ENCODE measurements around the gene NOL11.
A peak's percentile ranks its signal among the peaks of the same experiment; 100 is the strongest.
"Not testable (repeated sequence)": the region's sequence is repeated elsewhere in the genome, so short reads cannot be mapped to it uniquely, and the experiment has no call there.

NOL11 gene

GRCh38 chr17:67756766-67757165 is 39.0 kb downstream of the NOL11 start:
- DNase-seq: not testable (repeated sequence)

- DNase-seq: no peak
Observed at GRCh38 chr17:67759355-67760171, 41.8 kb downstream of the NOL11 start.

- no peak for DNase-seq
Observed at GRCh38 chr17:67765623-67766022, 47.9 kb downstream of the NOL11 start.

DNA sequence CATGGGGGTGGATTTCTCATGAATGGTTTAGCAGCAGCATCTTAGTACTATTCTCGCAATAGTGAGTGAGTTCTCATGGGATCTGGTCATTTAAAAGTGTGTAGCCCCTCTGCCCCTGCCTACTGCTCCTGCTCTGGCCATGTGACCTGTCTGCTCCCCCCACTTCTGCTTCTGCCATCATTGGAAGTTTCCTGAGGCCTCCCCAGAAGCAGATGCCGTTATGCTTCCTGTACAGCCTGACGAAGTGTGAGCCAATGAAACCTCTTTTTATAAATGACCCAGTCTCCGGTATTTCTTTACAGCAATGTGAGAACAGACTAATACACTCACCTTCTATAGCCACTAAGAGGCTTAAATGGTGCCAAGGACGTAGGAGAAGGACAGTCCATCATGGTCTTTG is 51.5 kb downstream of the NOL11 start:
- no peak for DNase-seq

- DNase-seq: no peak
Observed at GRCh38 chr17:67770539-67770938, 52.8 kb downstream of the NOL11 start.

- DNase-seq: no peak
Observed at GRCh38 chr17:67772679-67773078, 54.9 kb downstream of the NOL11 start.

DNA sequence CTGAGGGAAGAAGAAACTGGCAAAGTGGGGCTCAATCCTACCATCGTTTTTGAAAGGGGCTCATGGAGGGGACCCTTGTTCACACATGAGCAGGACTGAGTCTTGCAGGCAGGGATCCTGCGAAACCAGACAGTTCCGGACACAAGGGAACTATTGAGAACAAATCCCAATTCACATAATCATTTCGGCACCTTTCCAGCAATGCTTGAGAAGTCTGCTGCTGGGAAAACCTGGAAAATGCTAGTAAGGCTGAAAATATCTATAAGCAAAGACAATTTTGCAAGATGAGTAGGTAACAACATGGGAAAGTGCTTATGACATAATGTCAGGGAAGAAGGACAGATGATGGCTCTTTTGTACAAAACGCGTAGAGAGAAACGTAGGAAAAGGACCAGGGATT is 55.5 kb downstream of the NOL11 start:
- DNase-seq: no peak

- DNase-seq: peak; percentile 38
Observed at GRCh38 chr17:67779098-67779672, 61.4 kb downstream of the NOL11 start.

DNA sequence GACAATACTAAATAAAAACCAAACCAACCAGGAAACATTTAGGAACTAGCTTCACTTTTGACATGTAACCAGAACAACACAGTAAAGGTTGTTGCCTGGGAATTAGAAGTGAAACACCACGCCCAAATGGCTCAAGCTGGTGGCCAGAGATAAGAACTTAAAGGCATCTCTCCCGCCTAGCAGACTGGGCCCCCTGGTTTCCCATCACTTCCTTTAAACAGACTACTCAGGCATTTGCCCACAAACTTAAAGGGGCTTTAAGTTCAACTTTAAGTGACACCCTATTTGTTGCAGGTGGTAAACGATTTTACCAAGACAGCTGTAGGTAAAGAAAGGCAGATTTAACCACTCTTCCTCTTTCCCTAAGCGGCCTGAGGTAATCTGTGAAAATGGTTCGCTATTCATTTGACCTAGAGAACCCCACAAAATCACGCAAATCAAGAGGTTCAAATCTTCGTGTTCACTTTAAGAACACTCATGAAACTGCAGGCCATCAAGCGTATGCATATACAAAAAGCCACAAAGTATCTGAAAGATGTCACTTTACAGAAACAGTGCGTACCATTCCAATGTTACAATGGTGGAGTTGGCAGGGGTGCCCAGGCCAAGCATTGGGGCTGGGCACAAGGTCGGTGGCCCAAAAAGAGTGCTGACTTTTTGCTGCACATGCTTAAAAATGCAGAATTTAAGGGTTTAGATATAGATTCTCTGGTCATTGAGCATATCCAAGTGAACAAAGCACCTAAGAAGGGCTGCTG is 66.8 kb downstream of the NOL11 start:
- no peak for DNase-seq

- DNase-seq: no peak
Observed at GRCh38 chr17:67785122-67785477, 67.4 kb downstream of the NOL11 start.

- no peak for DNase-seq
Observed at GRCh38 chr17:67785504-67785903, 67.8 kb downstream of the NOL11 start.

Measured in inflammatory macrophage treated with lipopolysaccharide for 4 hours (primary cell).